Stomach (tissue), 9 donors: Measurements from ENCODE around the gene CAPN2. TPM values are rescaled to one million over a fixed set of nuclear protein-coding genes. Genes with fewer than 3 reads are reported as not detected.

ENCODE experiments used
- DNase-seq, 2 donors: peaks; one replicate each; pipeline versions ENCODE4 v3.0.0 to v3.0.0-alpha.2; 2013 to 2019
- H3K27ac ChIP-seq, 5 donors: fragments of 200-600 bp in 4 of 5; sonication (generic) in 4 of 5; one replicate each; pipeline ENCODE4 v1.5.1; 2013 to 2019; ENCODE audit warnings: mild to moderate bottlenecking in 1 of 5, moderate library complexity in 1 of 5
- H3K27me3 ChIP-seq, 3 donors: fragments of 200-600 bp; sonication (generic); one replicate each; pipeline ENCODE4 v1.5.1; 2017 to 2019; ENCODE audit warnings: mixed run types in 1 of 3
- H3K36me3 ChIP-seq, 4 donors: fragments of 200-600 bp; sonication (generic); 1 replicate in 3 of 4; 2 replicates in 1 of 4; pipeline ENCODE4 v1.5.1; 2016 to 2019
- H3K4me1 ChIP-seq, 4 donors: fragments of 200-600 bp; sonication (generic); one replicate each; pipeline ENCODE4 v1.5.1; 2016 to 2019
- H3K4me3 ChIP-seq, 4 donors: fragments of 200-600 bp; sonication (generic) in 3 of 4; one replicate each; pipeline ENCODE4 v1.5.1; 2016 to 2019; ENCODE audit warnings: mild to moderate bottlenecking in 1 of 4
- H3K9me3 ChIP-seq, 4 donors: fragments of 200-600 bp; sonication (generic); one replicate each; pipeline ENCODE4 v1.5.1; 2016 to 2019
- CTCF ChIP-seq, 7 experiments: fragments of 450-650 bp in 4 of 7; fragments of 200-600 bp in 3 of 7; sonication (generic) in 3 of 7; IDR thresholded peaks; one replicate each; pipeline ENCODE4 v1.5.1; 2016 to 2019; ENCODE audit warnings: antibody characterized with exemption in 7 of 7, control low read depth in 2 of 7, mild to moderate bottlenecking in 1 of 7
- EP300 ChIP-seq: sonication (generic); formaldehyde crosslinking; IDR thresholded peaks from one replicate; pipeline ENCODE4 v1.6.1; 2017; ENCODE audit warnings: antibody characterized with exemption
- POLR2A ChIP-seq, 4 donors: fragments of 450-650 bp; IDR thresholded peaks; one replicate each; pipeline ENCODE4 v1.6.1; 2016; ENCODE audit warnings: antibody characterized with exemption in 4 of 4, control low read depth in 2 of 4, mild to moderate bottlenecking in 1 of 4, moderate library complexity in 1 of 4
- POLR2AphosphoS5 ChIP-seq, 3 donors: sonication (generic); formaldehyde crosslinking; IDR thresholded peaks; one replicate each; pipeline ENCODE4 v1.6.1; 2016; ENCODE audit warnings: antibody characterized with exemption in 3 of 3
- WGBS, 5 donors: extraction: QIAGEN DNeasy Blood & Tissue Kit in 3 of 5; methylation state at CpG; one replicate each; pipeline versions ENCODE4 v1.1.5 to v1.1.7; 2013 to 2018; 5-methylcytosine and 5-hydroxymethylcytosine counted together
- intact Hi-C: fragments of 100-400 bp; cut with DNase I; formaldehyde crosslinking; loops from one replicate; pipeline ENCODE4 v1.15.1; 2023; ENCODE audit warnings: low total_unique reads
- polyA plus RNA-seq, 3 donors: library from polyadenylated mRNA; stranded (reverse); fragments of 200-250 nt; gene quantifications; one replicate each; pipeline ENCODE4 v1.2.3, GENCODE V29; 2013
- total RNA-seq, 5 donors: library from RNA; depleted of rRNA; stranded (reverse); fragments of >200 nt; gene quantifications; one replicate each; pipeline versions ENCODE4 v1.1.0 to v1.2.3, GENCODE V29; 2014 to 2016
- donor health status: healthy with polysubstance abuse.
- donor health status: Bipolar disorder and iron deficiency.
- donor health status: healthy.

Gene CAPN2
- total and polyA plus RNA-seq, 8 donors, result 128 to 739 (median 230) TPM

GRCh38 chr1:223702735-223703667 is 9.3 kb upstream of the CAPN2 start:
- intact Hi-C loops, result no loop called here
- H3K4me1 ChIP-seq, result peaks cover 33 to 62% (median 52%) of the 10 kb centered on the region in 4 donors
- 85 to 94% (median 89%) methylated on average over 4 of the region's 4 CpGs for WGBS, 5 donors

GRCh38 chr1:223703668-223704013 is 8.7 kb upstream of the CAPN2 start:
- intact Hi-C loops, result no loop called here
- TF ChIP-seq POLR2AphosphoS5 (IDR thresholded peaks at IDR 0.05), result no peak
- no peak for TF ChIP-seq POLR2A (IDR thresholded peaks at IDR 0.05)
- no peak for TF ChIP-seq EP300

More at GRCh38 chr1:223702735-223703667, 9.3 kb upstream of the CAPN2 start:
- no peak for TF ChIP-seq POLR2AphosphoS5 (IDR thresholded peaks at IDR 0.05)
- no peak for TF ChIP-seq CTCF (IDR thresholded peaks at IDR 0.05)
- no peak for TF ChIP-seq EP300
- DNase-seq, result no peak
- Histone ChIP-seq H3K9me3 (no peaks in the 10 kb centered on the region), H3K27me3 (no peaks in the 10 kb centered on the region), H3K27ac (peak overlapping the region in 3 of 5 donors; percentile 7 to 49 (median 21)), H3K36me3 (no peaks in the 10 kb centered on the region), H3K4me3 (no peak overlapping the region)

GRCh38 chr1:223704921-223705878 is 7.1 kb upstream of the CAPN2 start:
- Histone ChIP-seq H3K36me3 (no peaks in the 10 kb centered on the region), H3K27me3 (no peaks in the 10 kb centered on the region), H3K4me1 (peaks cover 42 to 72% (median 63%) of the 10 kb centered on the region in 4 donors), H3K9me3 (no peaks in the 10 kb centered on the region), H3K27ac (peak overlapping the region; percentile 67 to 93 (median 85)), H3K4me3 (no peak overlapping the region)
- intact Hi-C loops, result no loop called here
- DNase-seq, result peak in 1 of 2 donors; percentile 56
- TF ChIP-seq EP300, result no peak
- TF ChIP-seq POLR2A (IDR thresholded peaks at IDR 0.05), result no peak
- no peak for TF ChIP-seq POLR2AphosphoS5 (IDR thresholded peaks at IDR 0.05)
- no peak for TF ChIP-seq CTCF (IDR thresholded peaks at IDR 0.05)
- 37 to 50% (median 42%) methylated on average over 8 of the region's 8 CpGs for WGBS, 5 donors

More at GRCh38 chr1:223703668-223704013, 8.7 kb upstream of the CAPN2 start:
- no peaks in the 10 kb centered on the region for H3K36me3 ChIP-seq
- DNase-seq, result no peak
- H3K9me3 ChIP-seq, result no peaks in the 10 kb centered on the region
- H3K4me3 ChIP-seq, result no peak overlapping the region
- H3K4me1 ChIP-seq, result peaks cover 39 to 62% (median 56%) of the 10 kb centered on the region in 4 donors
- H3K27me3 ChIP-seq, result no peaks in the 10 kb centered on the region
- H3K27ac ChIP-seq, result peak overlapping the region in 1 of 5 donors; percentile 49
- 24 to 64% (median 54%) methylated on average over 1 of the region's 1 CpG for WGBS, 5 donors

GRCh38 chr1:223706077-223706973 is 6.0 kb upstream of the CAPN2 start:
- no peak for TF ChIP-seq POLR2AphosphoS5 (IDR thresholded peaks at IDR 0.05)
- no peak for TF ChIP-seq CTCF (IDR thresholded peaks at IDR 0.05)
- no peak for TF ChIP-seq POLR2A (IDR thresholded peaks at IDR 0.05)
- no peak for TF ChIP-seq EP300
- Histone ChIP-seq H3K4me3 (no peak overlapping the region), H3K27me3 (no peaks in the 10 kb centered on the region), H3K36me3 (no peaks in the 10 kb centered on the region), H3K4me1 (peaks cover 38 to 71% (median 62%) of the 10 kb centered on the region in 4 donors), H3K9me3 (no peaks in the 10 kb centered on the region), H3K27ac (peak overlapping the region; percentile 77 to 93 (median 85))
- DNase-seq, result peak; percentile 56 to 85
- intact Hi-C loops, result no loop called here
- 34 to 46% (median 36%) methylated on average over 12 of the region's 12 CpGs for WGBS, 5 donors
